PC-9 (cell line): ENCODE data around the gene ASTN2. TPM values are rescaled to one million over a fixed set of nuclear protein-coding genes. Genes with fewer than 3 reads are reported as not detected.

Experiments
- BruUV-seq: library from RNA; stranded (reverse); fragments of 400-500 nt; replicated peaks from 2 replicates; lab custom pipeline; 2021; lab: Mats Ljungman, UMichigan
- CTCF ChIA-PET: fragments of 300-600 bp; sonication (Branson Sonifier 250); formaldehyde crosslinking; loops from one replicate; lab custom pipeline; 2022; ENCODE audit warnings: antibody characterized with exemption; lab: Charles Lee
- POLR2A ChIA-PET: fragments of 300-600 bp; sonication (Branson Sonifier 250); formaldehyde crosslinking; loops from one replicate; lab custom pipeline; 2022; ENCODE audit warnings: antibody characterized with exemption; ENCODE audit not compliant: unreplicated experiment; lab: Charles Lee
- DNase-seq, 2 experiments: peaks; one replicate each; pipeline versions ENCODE4 v3.0.0 to v3.0.0-alpha.2; 2015 to 2022; ENCODE audit warnings: mixed read lengths in 1 of 2
- H2AFZ ChIP-seq: fragments of 200-600 bp; sonication (generic); 2 replicates; pipeline ENCODE4 v1.8.1; 2017; ENCODE audit warnings: antibody characterized with exemption
- H3F3A ChIP-seq: fragments of 200-600 bp; sonication (generic); 2 replicates; pipeline ENCODE4 v1.8.1; 2017; ENCODE audit warnings: antibody characterized with exemption, mild to moderate bottlenecking, low read depth; ENCODE audit not compliant: insufficient read depth
- H3K27ac ChIP-seq: fragments of 200-600 bp; sonication (generic); 2 replicates; pipeline ENCODE4 v1.6.1; 2016; ENCODE audit warnings: mixed run types
- H3K27me3 ChIP-seq: fragments of 200-600 bp; sonication (generic); 2 replicates; pipeline ENCODE4 v1.6.1; 2016; ENCODE audit warnings: low read depth, mixed run types; ENCODE audit not compliant: insufficient read depth
- H3K36me3 ChIP-seq: fragments of 200-600 bp; sonication (generic); 2 replicates; pipeline ENCODE4 v1.6.1; 2016; ENCODE audit warnings: low read depth, mixed run types
- H3K4me1 ChIP-seq: fragments of 200-600 bp; sonication (generic); replicated peaks from 2 replicates; pipeline ENCODE4 v1.6.1; 2016; ENCODE audit warnings: mixed run types; ENCODE audit not compliant: insufficient read depth
- H3K4me2 ChIP-seq: fragments of 200-600 bp; sonication (generic); 2 replicates; pipeline ENCODE4 v1.6.1; 2017; ENCODE audit warnings: mixed run types
- H3K4me3 ChIP-seq: fragments of 200-600 bp; sonication (generic); 2 replicates; pipeline ENCODE4 v1.6.1; 2016; ENCODE audit warnings: mixed run types
- H3K79me2 ChIP-seq: fragments of 200-600 bp; sonication (generic); 2 replicates; pipeline ENCODE4 v1.6.1; 2017; ENCODE audit warnings: low read depth, mixed run types
- H3K9me2 ChIP-seq: fragments of 200-600 bp; sonication (generic); 2 replicates; pipeline ENCODE4 v1.8.1; 2017; ENCODE audit warnings: mild to moderate bottlenecking; ENCODE audit not compliant: insufficient read depth
- H3K9me3 ChIP-seq: fragments of 200-600 bp; sonication (generic); 2 replicates; pipeline ENCODE4 v1.8.1; 2016; ENCODE audit warnings: low read depth; ENCODE audit not compliant: insufficient read depth
- H4K20me1 ChIP-seq: fragments of 200-600 bp; sonication (generic); 2 replicates; pipeline ENCODE4 v1.8.1; 2017; ENCODE audit not compliant: insufficient read depth
- CTCF ChIP-seq: fragments of 200-600 bp; sonication (generic); conservative IDR thresholded peaks from 2 replicates; pipeline ENCODE4 v1.6.1; 2017; ENCODE audit warnings: mixed run types, antibody characterized with exemption, mild to moderate bottlenecking, moderate library complexity
- EZH2 ChIP-seq: fragments of 200-600 bp; sonication (generic); IDR thresholded peaks from 2 replicates; pipeline ENCODE4 v1.8.0; 2017; ENCODE audit warnings: antibody characterized with exemption, low read depth
- intact Hi-C: fragments of 100-400 bp; cut with micrococcal nuclease; formaldehyde crosslinking; loops from one replicate; pipeline ENCODE4 v1.10.0; 2022; ENCODE audit not compliant: unreplicated experiment
- total RNA-seq: library from RNA; stranded (reverse); gene quantifications from 2 replicates; pipeline ENCODE4 v1.2.3, GENCODE V29; 2021

The ASTN2 gene
- total RNA-seq, 1 experiment from 2014 or later = 6.2 TPM

- no peak for DNase-seq
- Histone ChIP-seq H3F3A (no peaks in the 10 kb centered on the region), H3K27me3 (peaks cover 28% of the 10 kb centered on the region), H3K4me2 (no peak overlapping the region), H3K36me3 (no peaks in the 10 kb centered on the region), H3K4me1 (no peaks in the 10 kb centered on the region), H3K79me2 (no peaks in the 10 kb centered on the region), H3K9me3 (no peaks in the 10 kb centered on the region), H3K4me3 (no peak overlapping the region), H2AFZ (no peak overlapping the region), H3K9me2 (no peaks in the 10 kb centered on the region), H4K20me1 (no peaks in the 10 kb centered on the region), H3K27ac (no peak overlapping the region)
- no TSS peak for BruUV-seq
- POLR2A ChIA-PET = interaction anchor here (0.6 kb wide), 1 partner anchor 38 kb away, joined by 4 read pairs; no protein-coding TSS in a partner anchor
- CTCF ChIA-PET = no interaction called here
- TF ChIP-seq CTCF (no peak), EZH2 (no peak)
- intact Hi-C loops = no loop called here
These were observed 149.6 kb downstream of the ASTN2 start for GRCh38 chr9:117265253-117265652.

GRCh38 chr9:117258184-117258866, 156.5 kb downstream of the ASTN2 start:
- no peak overlapping the region for H3K4me2 ChIP-seq
- no peak for TF ChIP-seq EZH2
- peaks cover 14% of the 10 kb centered on the region; the same call in 1 of the 2 replicates for H3K27me3 ChIP-seq
- H4K20me1 ChIP-seq = no peaks in the 10 kb centered on the region
- no peaks in the 10 kb centered on the region for H3F3A ChIP-seq
- no peak for DNase-seq
- H3K4me3 ChIP-seq = no peak overlapping the region
- no peak overlapping the region for H2AFZ ChIP-seq
- H3K79me2 ChIP-seq = no peaks in the 10 kb centered on the region
- intact Hi-C loops = no loop called here
- H3K36me3 ChIP-seq = no peaks in the 10 kb centered on the region
- ChIA-PET CTCF (no interaction called here), POLR2A (no interaction called here)
- no TSS peak for BruUV-seq
- no peaks in the 10 kb centered on the region for H3K4me1 ChIP-seq
- no peaks in the 10 kb centered on the region for H3K9me2 ChIP-seq
- no peak overlapping the region for H3K27ac ChIP-seq
- no peaks in the 10 kb centered on the region for H3K9me3 ChIP-seq

- Histone ChIP-seq H3K9me2 (no peaks in the 10 kb centered on the region), H3K9me3 (no peaks in the 10 kb centered on the region), H3K79me2 (no peaks in the 10 kb centered on the region), H3K4me1 (no peaks in the 10 kb centered on the region), H2AFZ (no peak overlapping the region), H4K20me1 (no peaks in the 10 kb centered on the region), H3K27me3 (peaks cover 17% of the 10 kb centered on the region; the same call in 1 of the 2 replicates), H3K36me3 (no peaks in the 10 kb centered on the region), H3F3A (no peaks in the 10 kb centered on the region), H3K27ac (no peak overlapping the region), H3K4me2 (no peak overlapping the region), H3K4me3 (no peak overlapping the region)
- intact Hi-C loops = no loop called here
- ChIA-PET CTCF (no interaction called here), POLR2A (no interaction called here)
- BruUV-seq = no TSS peak
- no peak for DNase-seq
- no peak for TF ChIP-seq EZH2
- no peak for TF ChIP-seq CTCF
These were observed 161.6 kb downstream of the ASTN2 start for GRCh38 chr9:117253261-117253660.
